B cell (primary cell): ENCODE data around the gene EPHA10. TPM values are rescaled to one million over a fixed set of nuclear protein-coding genes. Genes with fewer than 3 reads are reported as not detected.

Experiments
- ATAC-seq: fragments of 200-7000 bp; cut with Tn5 transposase; one replicate; pipeline ENCODE4 v1.10.0; 2021; ENCODE audit warnings: low read depth, mild to moderate bottlenecking, moderate number of reproducible peaks, moderate library complexity
- CTCF ChIA-PET: fragments of 350-600 bp; sonication (Branson Sonifier 250); formaldehyde crosslinking; loops from one replicate; lab custom pipeline; 2021; ENCODE audit warnings: antibody characterized with exemption, inconsistent platforms; lab: Charles Lee
- POLR2A ChIA-PET: fragments of 350-600 bp; sonication (Branson Sonifier 250); formaldehyde crosslinking; loops from one replicate; lab custom pipeline; 2021; ENCODE audit warnings: antibody characterized with exemption; lab: Charles Lee
- DNase-seq: peaks from one replicate; pipeline ENCODE4 v3.0.0; 2013
- H2AFZ ChIP-seq: 2 replicates; pipeline ENCODE4 v1.6.1; 2012; ENCODE audit warnings: mild to moderate bottlenecking, low read depth, low read length; ENCODE audit not compliant: insufficient read depth, poor library complexity, severe bottlenecking
- H3K27ac ChIP-seq, 2 donors: 1 replicate in 1 of 2; 2 replicates in 1 of 2; pipeline ENCODE4 v1.5.1; 2012 to 2013; ENCODE audit warnings: low read length in 2 of 2, mild to moderate bottlenecking in 2 of 2, moderate library complexity in 1 of 2
- H3K27me3 ChIP-seq, 4 experiments: fragments of 200-600 bp in 1 of 4; sonication (generic) in 1 of 4; replicated peaks in 1 of 4; 1 replicate in 2 of 4; 2 replicates in 2 of 4; pipeline versions ENCODE4 v1.6.1 to v1.7.0; 2013 to 2016; ENCODE audit warnings: low read length in 3 of 4, mild to moderate bottlenecking in 2 of 4, mixed read lengths in 1 of 4, moderate library complexity in 1 of 4; ENCODE audit not compliant: insufficient read depth in 4 of 4, control insufficient read depth in 3 of 4; ENCODE audit errors: control extremely low read depth in 1 of 4
- H3K36me3 ChIP-seq, 2 experiments: replicated peaks in 1 of 2; 1 replicate in 1 of 2; 2 replicates in 1 of 2; pipeline versions ENCODE4 v1.6.1 to v1.7.1; 2013; ENCODE audit warnings: low read length in 1 of 2; ENCODE audit not compliant: insufficient read depth in 2 of 2, control insufficient read depth in 1 of 2; ENCODE audit errors: control extremely low read depth in 1 of 2, extremely low read depth in 1 of 2
- H3K4me1 ChIP-seq, 2 donors: fragments of 200-600 bp in 1 of 2; sonication (generic) in 1 of 2; 1 replicate in 1 of 2; 2 replicates in 1 of 2; pipeline versions ENCODE4 v1.5.1 to v1.6.1; 2013 to 2017; ENCODE audit warnings: low read length in 2 of 2; ENCODE audit not compliant: control insufficient read depth in 2 of 2, insufficient read depth in 2 of 2
- H3K4me2 ChIP-seq: replicated peaks from 2 replicates; pipeline ENCODE3; 2012; ENCODE audit warnings: mild to moderate bottlenecking, low read depth, low read length; ENCODE audit not compliant: poor library complexity, severe bottlenecking
- H3K4me3 ChIP-seq, 5 experiments: fragments of 200-600 bp in 1 of 5; sonication (generic) in 1 of 5; 1 replicate in 3 of 5; 2 replicates in 2 of 5; pipeline versions ENCODE4 v1.5.1 to v1.7.0; 2011 to 2016; ENCODE audit warnings: low read length in 4 of 5, mild to moderate bottlenecking in 4 of 5, low read depth in 2 of 5, control low read depth in 1 of 5, moderate library complexity in 1 of 5; ENCODE audit not compliant: insufficient read depth in 1 of 5; ENCODE audit errors: control extremely low read depth in 1 of 5, extremely low read depth in 1 of 5
- H3K79me2 ChIP-seq: fragments of 200-600 bp; sonication (generic); one replicate; pipeline ENCODE4 v1.6.0; 2016; ENCODE audit warnings: low read length; ENCODE audit not compliant: control insufficient read depth, insufficient read depth
- H3K9ac ChIP-seq: fragments of 200-600 bp; sonication (generic); 2 replicates; pipeline ENCODE4 v1.6.1; 2017; ENCODE audit warnings: mild to moderate bottlenecking, low read length, moderate library complexity
- H3K9me3 ChIP-seq, 3 donors: one replicate each; pipeline versions ENCODE4 v1.6.1 to v1.7.1; 2013; ENCODE audit warnings: low read length in 2 of 3; ENCODE audit not compliant: control insufficient read depth in 2 of 3, insufficient read depth in 1 of 3; ENCODE audit errors: control extremely low read depth in 1 of 3
- H4K20me1 ChIP-seq: 2 replicates; pipeline ENCODE4 v1.6.0; 2012; ENCODE audit warnings: mild to moderate bottlenecking, low read length; ENCODE audit not compliant: insufficient read depth, control insufficient read depth, poor library complexity, severe bottlenecking
- H3K27ac Mint-ChIP-seq: one replicate; pipeline ENCODE4 v1.8.0; 2021; ENCODE audit warnings: mixed read lengths
- H3K27me3 Mint-ChIP-seq: one replicate; pipeline ENCODE4 v1.8.0; 2021; ENCODE audit warnings: mixed read lengths
- H3K4me1 Mint-ChIP-seq: one replicate; pipeline ENCODE4 v1.8.0; 2021; ENCODE audit warnings: mixed read lengths
- H3K4me3 Mint-ChIP-seq: one replicate; pipeline ENCODE4 v1.8.0; 2021; ENCODE audit warnings: mixed read lengths
- H3K9me3 Mint-ChIP-seq: one replicate; pipeline ENCODE4 v1.8.0; 2022; ENCODE audit warnings: mixed read lengths; ENCODE audit not compliant: insufficient read depth
- EZH2 ChIP-seq: IDR thresholded peaks from 2 replicates; pipeline ENCODE4 v1.6.1; 2012; ENCODE audit warnings: borderline replicate concordance, low read depth, mild to moderate bottlenecking, moderate library complexity, low read length; ENCODE audit not compliant: insufficient read depth, poor library complexity, severe bottlenecking
- WGBS: methylation state at CpG from one replicate; pipeline ENCODE4 v1.1.5; 2013; ENCODE audit warnings: missing lambda C conversion rate; ENCODE audit not compliant: insufficient coverage; 5-methylcytosine and 5-hydroxymethylcytosine counted together
- intact Hi-C: fragments of 100-400 bp; cut with micrococcal nuclease; formaldehyde crosslinking; loops from one replicate; pipeline ENCODE4 v1.10.0; 2022
- polyA plus RNA-seq: library from polyadenylated mRNA; depleted of rRNA; stranded (reverse); fragments of >200 nt; gene quantifications from 2 replicates; pipeline ENCODE4 v1.2.3, GENCODE V29; 2012
- total RNA-seq, 2 donors: library from RNA; stranded (reverse); fragments of 120-200 nt in 1 of 2; gene quantifications; 1 replicate in 1 of 2; 2 replicates in 1 of 2; pipeline versions ENCODE4 v1.2.3 to v1.2.4, GENCODE V29; 2013 to 2022
- TF ChIP-seq, protein P1 (sequence below): fragments of 200-600 bp; IDR thresholded peaks from one replicate; pipeline ENCODE4 v1.8.0; 2022; ENCODE audit warnings: antibody characterized with exemption, mild to moderate bottlenecking

The EPHA10 gene
- total and polyA plus RNA-seq, 2 donors (not counting 1 experiment from before 2014, with no cell fraction given), result 0.39 to 0.94 TPM

DNA sequence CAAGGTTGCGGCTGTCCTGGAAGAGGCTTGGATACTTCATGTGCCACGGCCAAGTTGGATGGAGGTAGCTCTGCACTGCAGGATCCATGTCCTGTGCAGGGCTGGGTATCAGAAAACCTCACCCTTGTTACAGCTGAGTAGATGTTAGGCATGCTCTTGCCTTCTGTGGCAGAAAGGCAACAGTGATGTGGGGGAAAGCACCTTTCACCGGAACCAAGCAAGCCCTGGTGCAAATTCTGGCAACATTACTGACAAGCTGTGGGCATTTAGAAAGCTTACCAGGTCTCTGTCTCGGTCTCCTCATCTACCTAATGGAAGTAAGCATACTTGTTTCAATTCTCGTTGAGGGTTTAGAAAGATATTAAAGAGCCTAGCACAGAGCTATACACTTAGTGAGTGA is 87.1 kb downstream of the EPHA10 start:
- DNase-seq, result no peak
- WGBS, result 86% methylated on average over 3 of the region's 5 CpGs
- ChIA-PET POLR2A (no interaction called here), CTCF (interaction anchor here (1.1 to 15.6 kb wide), 2 partner anchors 10 to 74 kb away, joined by 4 to 328 read pairs; no protein-coding TSS in a partner anchor)
- H3K27me3 Mint-ChIP-seq, result no peaks in the 10 kb centered on the region
- TF ChIP-seq, protein P1, sequence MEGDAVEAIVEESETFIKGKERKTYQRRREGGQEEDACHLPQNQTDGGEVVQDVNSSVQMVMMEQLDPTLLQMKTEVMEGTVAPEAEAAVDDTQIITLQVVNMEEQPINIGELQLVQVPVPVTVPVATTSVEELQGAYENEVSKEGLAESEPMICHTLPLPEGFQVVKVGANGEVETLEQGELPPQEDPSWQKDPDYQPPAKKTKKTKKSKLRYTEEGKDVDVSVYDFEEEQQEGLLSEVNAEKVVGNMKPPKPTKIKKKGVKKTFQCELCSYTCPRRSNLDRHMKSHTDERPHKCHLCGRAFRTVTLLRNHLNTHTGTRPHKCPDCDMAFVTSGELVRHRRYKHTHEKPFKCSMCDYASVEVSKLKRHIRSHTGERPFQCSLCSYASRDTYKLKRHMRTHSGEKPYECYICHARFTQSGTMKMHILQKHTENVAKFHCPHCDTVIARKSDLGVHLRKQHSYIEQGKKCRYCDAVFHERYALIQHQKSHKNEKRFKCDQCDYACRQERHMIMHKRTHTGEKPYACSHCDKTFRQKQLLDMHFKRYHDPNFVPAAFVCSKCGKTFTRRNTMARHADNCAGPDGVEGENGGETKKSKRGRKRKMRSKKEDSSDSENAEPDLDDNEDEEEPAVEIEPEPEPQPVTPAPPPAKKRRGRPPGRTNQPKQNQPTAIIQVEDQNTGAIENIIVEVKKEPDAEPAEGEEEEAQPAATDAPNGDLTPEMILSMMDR, result no peak
- no peak for TF ChIP-seq EZH2
- H3K9ac ChIP-seq, result no peak overlapping the region
- no peaks in the 10 kb centered on the region for H3K9me3 Mint-ChIP-seq
- H3K4me1 ChIP-seq, result peaks cover 25 to 39% of the 10 kb centered on the region in 2 donors
- peak overlapping the region; percentile 20 for H3K27ac Mint-ChIP-seq
- H4K20me1 ChIP-seq, result no peaks in the 10 kb centered on the region
- H3K36me3 ChIP-seq, result peaks cover 8% of the 10 kb centered on the region in 2 experiments
- peaks cover 32% of the 10 kb centered on the region for H3K4me1 Mint-ChIP-seq
- no peak overlapping the region for H3K4me3 ChIP-seq
- intact Hi-C loops, result no loop called here
- H2AFZ ChIP-seq, result no peak overlapping the region
- H3K27ac ChIP-seq, result no peak overlapping the region
- no peak overlapping the region for H3K4me2 ChIP-seq
- ATAC-seq, result no peak
- no peaks in the 10 kb centered on the region for H3K27me3 ChIP-seq
- H3K79me2 ChIP-seq, result no peaks in the 10 kb centered on the region
- no peak overlapping the region for H3K4me3 Mint-ChIP-seq
- H3K9me3 ChIP-seq, result no peaks in the 10 kb centered on the region

DNA sequence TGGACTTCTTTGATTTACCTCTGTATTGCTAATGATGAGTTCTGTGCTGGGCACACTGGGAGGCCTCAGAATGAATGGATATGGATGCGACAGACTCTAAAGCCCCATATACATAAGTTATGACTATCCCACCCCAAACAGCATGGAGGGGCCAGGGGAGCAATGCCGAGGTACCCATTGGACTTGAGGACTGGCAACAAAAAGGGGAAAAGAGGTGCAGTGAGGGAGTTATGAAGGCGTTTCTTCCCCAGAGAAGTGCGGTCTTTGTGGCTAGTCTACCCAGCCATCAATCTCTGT is 87.8 kb downstream of the EPHA10 start:
- CTCF ChIA-PET, result interaction anchor here (1.2 to 15.6 kb wide), 3 partner anchors 12 to 73 kb away, joined by 3 to 328 read pairs (median 4); a partner anchor contains a TSS
- Histone ChIP-seq H3K79me2 (no peaks in the 10 kb centered on the region), H4K20me1 (no peaks in the 10 kb centered on the region), H3K27me3 (peaks cover 0 to 3% (median 0%) of the 10 kb centered on the region in 4 experiments), H3K4me1 (peaks cover 22 to 37% of the 10 kb centered on the region in 2 donors), H3K27ac (no peak overlapping the region), H3K36me3 (peaks cover 4 to 5% of the 10 kb centered on the region in 2 experiments), H3K4me2 (no peak overlapping the region), H2AFZ (peak overlapping the region; percentile 87), H3K9me3 (no peaks in the 10 kb centered on the region), H3K9ac (no peak overlapping the region), H3K4me3 (no peak overlapping the region)
- POLR2A ChIA-PET, result interaction anchor here (1.6 kb wide), 1 partner anchor 14 kb away, joined by 5 read pairs; a partner anchor contains a TSS
- Mint-ChIP-seq H3K4me3 (peak overlapping the region; percentile 24), H3K4me1 (peaks cover 29% of the 10 kb centered on the region), H3K9me3 (no peaks in the 10 kb centered on the region), H3K27me3 (peaks cover 1% of the 10 kb centered on the region), H3K27ac (peak overlapping the region; percentile 95)
- intact Hi-C loops, result no loop called here
- no peak for TF ChIP-seq EZH2
- TF ChIP-seq, protein P1, result no peak
- WGBS, result no CpG with 5 or more reads among the region's 4 CpGs
- DNase-seq, result no peak
- ATAC-seq, result no peak
